Measurements from ENCODE around the gene AMPD3.

The AMPD3 gene

DNA sequence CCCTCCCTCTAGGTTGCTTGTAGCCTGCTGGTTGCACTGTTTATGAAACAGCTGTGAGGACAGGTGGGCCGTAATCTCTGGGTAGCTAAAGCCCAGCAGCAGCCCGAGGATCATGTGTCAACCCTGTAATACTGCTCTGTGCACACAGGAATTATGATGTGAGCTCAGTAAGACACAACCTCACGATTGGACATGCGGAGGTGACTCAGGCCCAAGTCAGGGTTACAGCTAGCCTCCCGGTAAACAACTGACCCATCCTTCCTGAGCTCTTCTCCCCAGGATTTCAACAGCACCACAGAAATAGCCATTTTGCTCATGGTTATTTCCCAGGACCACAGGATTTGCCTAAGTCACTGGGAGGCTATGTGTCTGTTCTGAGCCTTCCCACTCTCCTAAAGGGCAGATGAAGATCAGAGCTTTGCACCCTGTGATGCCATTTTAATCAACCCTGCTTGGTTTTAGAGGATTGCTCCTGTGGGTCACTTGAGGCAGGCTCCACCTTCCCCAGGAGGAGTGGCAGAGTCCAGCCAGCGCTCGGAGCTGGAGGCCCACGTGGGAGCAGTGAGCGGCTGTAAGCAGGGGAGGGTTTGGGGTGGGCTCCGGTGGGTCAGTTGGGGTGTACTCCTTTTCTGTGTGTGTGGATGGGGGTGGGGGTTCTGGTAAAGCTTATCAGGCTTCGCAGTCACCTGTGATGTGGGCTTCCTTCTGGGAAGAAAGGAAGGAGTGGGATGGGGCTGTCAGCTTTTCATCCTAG is at the start of gene AMPD3:
Gene AMPD3, plus strand, starts transcription at position 387 of the 754 bp plus-strand sequence. CDS start 6,256 bp downstream, outside the sequence.
- no peak for TF ChIP-seq CTCF (IDR thresholded peaks at IDR 0.05)

GRCh38 chr11:10405865-10406592 is 49.0 kb upstream of the AMPD3 start:
- TF ChIP-seq CTCF (IDR thresholded peaks at IDR 0.05), result peak; percentile 71

DNA sequence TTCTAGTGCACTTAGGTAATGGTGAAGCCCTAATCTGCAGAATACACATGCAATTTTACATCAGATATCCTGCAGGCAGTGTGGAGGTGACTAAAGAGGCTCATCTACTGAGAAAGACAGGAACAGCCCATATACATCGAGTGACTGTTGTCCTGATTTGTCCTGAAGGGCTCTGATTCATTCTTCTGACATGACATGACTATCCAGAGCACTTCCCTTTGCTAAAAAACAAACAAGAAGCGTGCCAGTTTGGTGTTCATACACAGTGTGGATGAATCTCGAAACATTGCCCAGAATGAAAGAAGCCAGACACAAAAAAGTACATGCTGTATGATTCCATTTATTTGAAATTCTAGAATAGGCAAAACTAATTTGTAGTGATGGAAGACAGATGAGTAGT is 48.0 kb upstream of the AMPD3 start:
- TF ChIP-seq CTCF (IDR thresholded peaks at IDR 0.05), result no peak

GRCh38 chr11:10407749-10408685 is 47.0 kb upstream of the AMPD3 start:
- TF ChIP-seq CTCF (IDR thresholded peaks at IDR 0.05), result no peak

GRCh38 chr11:10409207-10409661 is 45.8 kb upstream of the AMPD3 start:
- TF ChIP-seq CTCF (IDR thresholded peaks at IDR 0.05), result no peak

GRCh38 chr11:10410106-10410843 is 44.8 kb upstream of the AMPD3 start:
- TF ChIP-seq CTCF (IDR thresholded peaks at IDR 0.05), result no peak

- TF ChIP-seq CTCF (IDR thresholded peaks at IDR 0.05), result no peak
Observed at GRCh38 chr11:10410844-10411200, 44.2 kb upstream of the AMPD3 start.

Data from LNCAP (cell line).